ENCODE measurements around the gene CCDC192. TPM values are rescaled to one million over a fixed set of nuclear protein-coding genes. Genes with fewer than 3 reads are reported as not detected.

Gene CCDC192
- total and polyA plus RNA-seq, 2 of the 4 experiments (the other 2 are of a cell fraction): not detected

- Histone ChIP-seq H3K4me2 (ENCODE audit: low read depth, low read length) (no peak overlapping the region), H2AK5ac (ENCODE audit: low read depth, low read length) (no peak overlapping the region), H3K4ac (ENCODE audit: low read depth, low read length) (no peak overlapping the region), H2BK20ac (ENCODE audit: low read depth, low read length) (no peak overlapping the region), H3K36me3 (ENCODE audit: control insufficient read depth, insufficient read depth, low read length) (no peaks in the 10 kb centered on the region), H3K18ac (ENCODE audit: low read depth, low read length) (no peak overlapping the region), H3K9ac (ENCODE audit: low read depth, low read length) (no peak overlapping the region), H2AK9ac (replicated peaks; ENCODE audit: low read depth, low read length, poor library complexity) (no peak overlapping the region), H4K91ac (ENCODE audit: insufficient read depth, low read depth, low read length) (no peak overlapping the region), H4K8ac (ENCODE audit: low read depth in 2 of 2, low read length in 2 of 2) (no peak overlapping the region), H3K4me3 (ENCODE audit: insufficient read depth, low read depth, low read length) (no peak overlapping the region), H3K9me1 (ENCODE audit: insufficient read depth, low read length) (no peaks in the 10 kb centered on the region), H3K14ac (replicated peaks; ENCODE audit: low read depth, low read length) (no peak overlapping the region), H3K9me3 (ENCODE audit: control insufficient read depth, insufficient read depth, low read length) (no peaks in the 10 kb centered on the region), H4K5ac (ENCODE audit: low read depth, low read length) (no peak overlapping the region), H3K79me1 (ENCODE audit: low read depth in 1 of 2, low read length in 2 of 2) (no peaks in the 10 kb centered on the region), H2BK120ac (ENCODE audit: low read depth, low read length) (no peak overlapping the region), H4K20me1 (ENCODE audit: insufficient read depth, low read length) (no peaks in the 10 kb centered on the region), H2BK15ac (ENCODE audit: low read depth, low read length) (no peak overlapping the region), H3K27me3 (ENCODE audit: control insufficient read depth, insufficient read depth, low read length) (no peaks in the 10 kb centered on the region), H3K27ac (ENCODE audit: insufficient read depth, low read length) (no peak overlapping the region), H3K23ac (ENCODE audit: low read depth, low read length) (no peak overlapping the region), H3K56ac (ENCODE audit: extremely low read depth, insufficient read depth, low read length) (no peak overlapping the region), H3K4me1 (ENCODE audit: control insufficient read depth, insufficient read depth, low read length) (peaks cover 3% of the 10 kb centered on the region), H2BK5ac (ENCODE audit: low read depth, low read length, poor library complexity, severe bottlenecking) (no peak overlapping the region), H2AFZ (replicated peaks; ENCODE audit: low read length, poor library complexity) (no peak overlapping the region)
- CTCF ChIA-PET: no interaction called here
- DNase-seq (no peak), ATAC-seq (ENCODE audit: low read depth) (no peak)
- POLR2A ChIA-PET (ENCODE audit: unreplicated experiment): no interaction called here
- no peak for TF ChIP-seq CEBPB (IDR thresholded peaks at IDR 0.05; ENCODE audit: low read depth, low read length)
- no peak for TF ChIP-seq SMC3 (IDR thresholded peaks at IDR 0.05; ENCODE audit: low read depth, low read length)
- TF ChIP-seq CHD1 (IDR thresholded peaks at IDR 0.05; ENCODE audit: low read depth, low read length): no peak
- TF ChIP-seq USF2 (IDR thresholded peaks at IDR 0.05; ENCODE audit: low read depth, low read length): no peak
- no peak for TF ChIP-seq RFX5 (IDR thresholded peaks at IDR 0.05; ENCODE audit: low read depth, low read length)
- no peak for TF ChIP-seq BHLHE40 (IDR thresholded peaks at IDR 0.05; ENCODE audit: low read depth, low read length)
- no peak for TF ChIP-seq POLR2A (IDR thresholded peaks at IDR 0.05; ENCODE audit: low read depth, low read length)
- TF ChIP-seq, protein P1, sequence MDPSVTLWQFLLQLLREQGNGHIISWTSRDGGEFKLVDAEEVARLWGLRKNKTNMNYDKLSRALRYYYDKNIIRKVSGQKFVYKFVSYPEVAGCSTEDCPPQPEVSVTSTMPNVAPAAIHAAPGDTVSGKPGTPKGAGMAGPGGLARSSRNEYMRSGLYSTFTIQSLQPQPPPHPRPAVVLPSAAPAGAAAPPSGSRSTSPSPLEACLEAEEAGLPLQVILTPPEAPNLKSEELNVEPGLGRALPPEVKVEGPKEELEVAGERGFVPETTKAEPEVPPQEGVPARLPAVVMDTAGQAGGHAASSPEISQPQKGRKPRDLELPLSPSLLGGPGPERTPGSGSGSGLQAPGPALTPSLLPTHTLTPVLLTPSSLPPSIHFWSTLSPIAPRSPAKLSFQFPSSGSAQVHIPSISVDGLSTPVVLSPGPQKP (IDR thresholded peaks at IDR 0.05; ENCODE audit: borderline replicate concordance, low read depth, low read length): no peak
- TF ChIP-seq RCOR1 (IDR thresholded peaks at IDR 0.05; ENCODE audit: insufficient replicate concordance, low read length): no peak
- no peak for TF ChIP-seq RAD21 (IDR thresholded peaks at IDR 0.05; ENCODE audit: low read length)
- no peak for TF ChIP-seq MAFK (IDR thresholded peaks at IDR 0.05; ENCODE audit: low read depth, low read length)
- TF ChIP-seq, protein P2, sequence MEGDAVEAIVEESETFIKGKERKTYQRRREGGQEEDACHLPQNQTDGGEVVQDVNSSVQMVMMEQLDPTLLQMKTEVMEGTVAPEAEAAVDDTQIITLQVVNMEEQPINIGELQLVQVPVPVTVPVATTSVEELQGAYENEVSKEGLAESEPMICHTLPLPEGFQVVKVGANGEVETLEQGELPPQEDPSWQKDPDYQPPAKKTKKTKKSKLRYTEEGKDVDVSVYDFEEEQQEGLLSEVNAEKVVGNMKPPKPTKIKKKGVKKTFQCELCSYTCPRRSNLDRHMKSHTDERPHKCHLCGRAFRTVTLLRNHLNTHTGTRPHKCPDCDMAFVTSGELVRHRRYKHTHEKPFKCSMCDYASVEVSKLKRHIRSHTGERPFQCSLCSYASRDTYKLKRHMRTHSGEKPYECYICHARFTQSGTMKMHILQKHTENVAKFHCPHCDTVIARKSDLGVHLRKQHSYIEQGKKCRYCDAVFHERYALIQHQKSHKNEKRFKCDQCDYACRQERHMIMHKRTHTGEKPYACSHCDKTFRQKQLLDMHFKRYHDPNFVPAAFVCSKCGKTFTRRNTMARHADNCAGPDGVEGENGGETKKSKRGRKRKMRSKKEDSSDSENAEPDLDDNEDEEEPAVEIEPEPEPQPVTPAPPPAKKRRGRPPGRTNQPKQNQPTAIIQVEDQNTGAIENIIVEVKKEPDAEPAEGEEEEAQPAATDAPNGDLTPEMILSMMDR (conservative IDR thresholded peaks at IDR 0.05; ENCODE audit: low read depth, low read length): no peak
- TF ChIP-seq MAZ (IDR thresholded peaks at IDR 0.05; ENCODE audit: borderline replicate concordance, low read depth, low read length): no peak
- TF ChIP-seq FOS (IDR thresholded peaks at IDR 0.05; ENCODE audit: low read depth, low read length): no peak
- no peak for TF ChIP-seq MXI1 (IDR thresholded peaks at IDR 0.05; ENCODE audit: borderline replicate concordance, low read depth, low read length)
- in situ Hi-C loops (cut with MboI; ENCODE audit: low sequenced_read_pairs): no loop called here
- WGBS, 2 experiments (ENCODE audit: extremely low coverage in 2 of 2, insufficient read length in 1 of 2): no CpG with 5 or more reads among the region's 5 CpGs
- intact Hi-C loops (cut with micrococcal nuclease): no loop called here
- dilution Hi-C loops (cut with HindIII; ENCODE audit: low sequenced_read_pairs, unreplicated experiment): no loop called here
- BruUV-seq (replicated peaks): no TSS peak
Measured at GRCh38 chr5:127933348-127933747, 230.2 kb downstream of the CCDC192 start.

Measured in IMR-90 (cell line).